ENCODE results near the gene LARGE1. TPM values are rescaled to one million over a fixed set of nuclear protein-coding genes. Genes with fewer than 3 reads are reported as not detected.

The LARGE1 gene
- total and polyA plus RNA-seq, 9 of the 15 experiments (the other 6 are each of a cell fraction or from before 2014, with no cell fraction given): 0.01 to 0.66 (median 0.14) TPM; not detected in 2

GRCh38 chr22:33776491-33776890 is 143.8 kb downstream of the LARGE1 start:
- BruUV-seq (replicated peaks): no TSS peak
- CTCF ChIA-PET (ENCODE audit: low intra/inter-chr PET ratio): no interaction called here
- FAIRE-seq: no peak

DNA sequence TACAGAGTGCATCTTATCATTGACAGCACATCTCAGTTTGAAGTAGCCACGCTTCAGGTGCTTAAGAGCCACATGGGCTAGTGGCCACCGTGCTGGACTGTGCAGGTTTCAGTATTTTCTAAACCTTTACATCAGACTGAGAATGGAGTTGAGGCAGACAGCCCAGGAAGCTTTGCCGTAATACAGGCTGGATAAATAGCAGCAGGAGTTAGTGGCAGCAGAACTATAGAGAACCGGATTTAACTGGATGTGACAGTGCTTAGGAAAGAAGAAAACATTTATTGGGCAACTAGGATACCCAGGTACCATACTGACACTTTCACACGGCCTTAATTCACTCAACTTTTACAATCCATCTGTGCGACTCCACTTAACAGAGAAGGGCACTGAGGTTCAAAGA is 145.5 kb downstream of the LARGE1 start:
- no peak overlapping the region for H3K27ac ChIP-seq (ENCODE audit: extremely low read depth, low read depth, low read length)
- no peaks in the 10 kb centered on the region for H3K27me3 ChIP-seq (ENCODE audit: control insufficient read depth in 2 of 2, insufficient read depth in 2 of 2, low read length in 2 of 2)
- no peaks in the 10 kb centered on the region for H4K20me1 ChIP-seq (replicated peaks; ENCODE audit: control insufficient read depth, insufficient read depth, low read length)
- ATAC-seq (no peak), FAIRE-seq (no peak), DNase-seq (ENCODE audit: extremely low read depth in 1 of 4, low spot score in 3 of 4) (no peak)
- H3K79me2 ChIP-seq (ENCODE audit: control insufficient read depth, insufficient read depth, low read length): no peaks in the 10 kb centered on the region
- no peaks in the 10 kb centered on the region for H3K36me3 ChIP-seq (ENCODE audit: control insufficient read depth, insufficient read depth, low read length)
- H3K9me1 ChIP-seq (ENCODE audit: control insufficient read depth, insufficient read depth, low read length): no peaks in the 10 kb centered on the region
- in situ Hi-C loops (cut with MboI): no loop called here
- POLR2A ChIA-PET: no interaction called here
- no peaks in the 10 kb centered on the region for H3K4me1 ChIP-seq (replicated peaks in 1 of 2; ENCODE audit: control insufficient read depth in 2 of 2, insufficient read depth in 2 of 2, low read length in 2 of 2)
- no TSS peak for BruUV-seq (replicated peaks)
- no peaks in the 10 kb centered on the region for H3K9me3 ChIP-seq (replicated peaks; ENCODE audit: control insufficient read depth, insufficient read depth, low read depth, low read length)
- H3K4me3 ChIP-seq: no peak overlapping the region
- no peak for TF ChIP-seq ELF2 (CRISPR knock-in tag; IDR thresholded peaks at IDR 0.05)
- no peak for TF ChIP-seq PHB2 (IDR thresholded peaks at IDR 0.05; ENCODE audit: low read depth)
- TF ChIP-seq ATF6 (CRISPR knock-in tag; IDR thresholded peaks at IDR 0.05): no peak
- no peak for TF ChIP-seq EP400 (IDR thresholded peaks at IDR 0.05)
- no peak for TF ChIP-seq IRF1 (CRISPR knock-in tag; IDR thresholded peaks at IDR 0.05; ENCODE audit: borderline replicate concordance)
- 3% methylated on average over 5 of the region's 6 CpGs for WGBS (ENCODE audit: insufficient coverage, low coverage, missing lambda C conversion rate)
- CTCF ChIA-PET (ENCODE audit: low intra/inter-chr PET ratio): no interaction called here
- H2AFZ ChIP-seq (ENCODE audit: low read depth, low read length): no peak overlapping the region
- intact Hi-C loops (cut with micrococcal nuclease): no loop called here
- no peak overlapping the region for H3K4me2 ChIP-seq (ENCODE audit: insufficient read depth, low read length)
- no peak overlapping the region for H3K9ac ChIP-seq (ENCODE audit: insufficient read depth in 1 of 2, low read depth in 2 of 2, low read length in 2 of 2)

More at GRCh38 chr22:33776491-33776890, 143.8 kb downstream of the LARGE1 start:
- no peak for DNase-seq (ENCODE audit: extremely low read depth in 1 of 4, low spot score in 3 of 4)
- Histone ChIP-seq H3K27me3 (ENCODE audit: control insufficient read depth in 2 of 2, insufficient read depth in 2 of 2, low read length in 2 of 2) (no peaks in the 10 kb centered on the region), H3K9me3 (replicated peaks; ENCODE audit: control insufficient read depth, insufficient read depth, low read depth, low read length) (no peaks in the 10 kb centered on the region), H3K4me3 (no peak overlapping the region), H3K27ac (ENCODE audit: extremely low read depth, low read depth, low read length) (no peak overlapping the region), H3K4me1 (replicated peaks in 1 of 2; ENCODE audit: control insufficient read depth in 2 of 2, insufficient read depth in 2 of 2, low read length in 2 of 2) (no peaks in the 10 kb centered on the region), H3K9me1 (ENCODE audit: control insufficient read depth, insufficient read depth, low read length) (no peaks in the 10 kb centered on the region), H3K9ac (ENCODE audit: insufficient read depth in 1 of 2, low read depth in 2 of 2, low read length in 2 of 2) (no peak overlapping the region), H2AFZ (ENCODE audit: low read depth, low read length) (no peak overlapping the region), H3K79me2 (ENCODE audit: control insufficient read depth, insufficient read depth, low read length) (no peaks in the 10 kb centered on the region), H3K36me3 (ENCODE audit: control insufficient read depth, insufficient read depth, low read length) (no peaks in the 10 kb centered on the region), H4K20me1 (replicated peaks; ENCODE audit: control insufficient read depth, insufficient read depth, low read length) (no peaks in the 10 kb centered on the region), H3K4me2 (ENCODE audit: insufficient read depth, low read length) (no peak overlapping the region)
- POLR2A ChIA-PET: no interaction called here
- in situ Hi-C loops (cut with MboI) (no loop called here), intact Hi-C loops (cut with micrococcal nuclease) (no loop called here)
- TF ChIP-seq GATAD2B (IDR thresholded peaks at IDR 0.05; ENCODE audit: borderline replicate concordance): no peak
- no peak for TF ChIP-seq RFX1 (IDR thresholded peaks at IDR 0.05)
- TF ChIP-seq ZKSCAN8 (CRISPR knock-in tag; IDR thresholded peaks at IDR 0.05): no peak
- no peak for TF ChIP-seq XRCC5 (IDR thresholded peaks at IDR 0.05; ENCODE audit: low read depth, low read length)
- no peak for TF ChIP-seq ZBED1 (IDR thresholded peaks at IDR 0.05)
- TF ChIP-seq MCM2 (IDR thresholded peaks at IDR 0.05; ENCODE audit: low read depth): no peak
- WGBS (ENCODE audit: insufficient coverage, low coverage, missing lambda C conversion rate): 0% methylated on average over 7 of the region's 7 CpGs
- no peak for ATAC-seq

All from K562 (cell line).